DMS 273 treated with DMSO at 0.1 percent for 48 hours (cell line): ENCODE data around the gene PTPRK.
"Not testable (repeated sequence)": the region's sequence is repeated elsewhere in the genome, so short reads cannot be mapped to it uniquely, and the experiment has no call there.

ENCODE experiments used
- DNase-seq: peaks from one replicate; lab custom pipeline; 2025; lab: John Stamatoyannopoulos, UW

The PTPRK gene

GRCh38 chr6:128438393-128438792, 82.0 kb downstream of the PTPRK start:
- peak; percentile 28 for DNase-seq

DNA sequence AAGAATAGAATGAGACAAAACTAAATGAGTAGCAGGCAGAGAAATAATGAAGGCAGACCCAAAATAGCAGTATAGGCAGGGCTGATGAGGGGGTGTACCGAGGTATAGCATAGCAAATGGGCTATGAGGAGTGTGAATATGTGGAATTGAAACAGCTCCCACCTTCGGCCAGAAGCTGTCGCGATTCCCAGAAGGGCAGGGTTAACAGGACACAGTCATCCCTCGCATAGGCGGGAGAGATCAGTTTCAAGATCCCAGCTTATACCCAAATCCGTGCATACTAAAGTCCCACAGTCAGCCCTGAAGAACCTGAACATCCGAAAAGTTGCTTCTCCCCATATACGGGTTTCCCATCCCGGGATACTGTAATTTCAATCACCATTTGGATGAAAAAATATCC, 82.7 kb downstream of the PTPRK start:
- DNase-seq, result no peak

GRCh38 chr6:128434752-128435151, 85.6 kb downstream of the PTPRK start:
- DNase-seq, result not testable (repeated sequence)

DNA sequence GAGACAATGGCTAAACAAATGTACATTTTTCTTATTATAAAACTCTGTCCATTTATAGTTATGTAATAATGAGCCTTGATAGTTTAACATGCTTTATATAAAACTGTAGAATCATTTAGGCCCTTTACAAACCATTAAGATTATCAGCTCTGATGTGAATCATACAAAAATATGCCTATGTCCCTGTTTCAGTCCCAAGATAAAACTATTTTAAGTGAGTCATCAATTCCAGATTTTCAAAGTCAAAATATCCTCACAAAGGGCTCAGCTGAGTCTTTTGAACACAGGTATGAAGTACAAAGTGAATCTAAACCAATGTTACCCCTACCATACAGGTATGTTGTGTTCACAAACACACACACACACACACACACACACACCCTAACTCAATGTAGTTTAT, 88.0 kb downstream of the PTPRK start:
- DNase-seq, result no peak

DNA sequence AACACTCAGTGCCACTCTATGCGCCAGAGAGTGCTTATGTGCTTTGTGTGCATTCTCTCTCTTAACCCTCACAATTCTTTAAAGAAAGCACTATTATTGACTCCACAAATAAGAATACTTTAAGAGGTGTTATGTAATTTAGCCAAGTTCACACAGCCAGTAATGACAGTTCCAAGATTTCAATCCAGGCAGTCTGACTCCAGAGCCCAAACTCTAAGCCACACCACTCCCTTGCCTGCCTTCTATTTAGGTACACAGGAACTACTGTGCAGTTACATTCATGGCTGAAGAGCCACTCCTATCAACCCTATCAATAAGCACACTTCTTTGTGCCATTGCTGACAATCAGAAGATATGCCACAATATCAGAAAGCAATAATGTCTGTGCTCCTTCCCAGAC, 93.3 kb downstream of the PTPRK start:
- no peak for DNase-seq

GRCh38 chr6:128425856-128426255, 94.5 kb downstream of the PTPRK start:
- no peak for DNase-seq

DNA sequence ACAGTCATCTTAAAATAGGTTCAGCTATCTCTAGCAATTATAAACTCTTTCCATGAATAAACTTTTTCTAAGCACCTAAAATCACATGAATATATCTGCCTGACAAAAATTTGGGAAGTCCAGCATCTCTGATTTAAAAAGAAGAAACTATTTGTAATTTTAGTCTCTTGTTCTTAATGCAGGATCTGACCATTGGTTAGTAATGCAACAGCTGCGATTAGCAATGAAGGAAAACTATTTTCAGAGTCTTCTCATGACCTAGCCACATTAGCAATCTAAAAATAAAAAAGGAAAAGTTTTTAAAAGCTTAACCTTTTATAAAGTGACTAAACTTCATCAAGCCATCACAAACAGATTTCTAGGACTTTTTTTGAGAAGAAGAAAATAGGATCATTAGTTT, 97.5 kb downstream of the PTPRK start:
- DNase-seq, result no peak

GRCh38 chr6:128422200-128422599, 98.2 kb downstream of the PTPRK start:
- no peak for DNase-seq

DNA sequence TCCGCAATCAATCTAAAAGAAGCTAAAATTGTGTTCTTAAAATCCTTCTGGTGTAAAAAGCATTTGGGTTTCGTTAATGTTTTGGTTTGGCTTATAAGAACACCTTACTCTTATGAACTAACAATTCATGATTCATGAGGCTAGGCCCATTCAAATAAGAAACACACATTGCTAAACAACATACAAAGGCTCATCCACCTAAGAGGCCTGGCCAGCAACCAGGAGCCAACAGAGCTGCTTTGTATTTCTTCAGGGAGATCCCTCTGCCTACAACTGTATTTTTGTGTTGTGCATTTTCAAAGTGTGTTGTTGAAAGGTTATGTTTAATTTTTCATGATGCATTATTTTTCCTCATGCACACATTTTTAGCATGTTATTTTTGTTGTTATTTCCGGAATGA, 98.6 kb downstream of the PTPRK start:
- DNase-seq, result no peak

DNA sequence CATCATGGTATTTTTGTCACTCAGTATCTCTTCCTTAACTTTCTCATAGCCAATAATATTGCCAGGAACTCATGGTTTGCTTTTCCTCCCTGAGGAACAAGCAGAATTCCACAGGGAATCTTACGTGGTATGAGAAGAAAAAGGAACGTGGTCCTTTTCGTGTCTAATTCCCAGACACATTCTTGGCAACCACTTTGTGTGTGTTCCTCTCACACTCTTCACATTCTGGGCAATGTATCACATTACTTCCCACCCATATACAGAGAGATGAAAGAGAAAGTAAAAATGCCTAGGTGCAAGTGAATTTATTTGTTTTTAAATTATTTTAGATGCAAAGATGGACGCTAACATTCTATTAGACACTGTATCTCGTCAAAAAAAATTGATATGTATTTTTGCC, 102.7 kb downstream of the PTPRK start:
- DNase-seq, result no peak

DNA sequence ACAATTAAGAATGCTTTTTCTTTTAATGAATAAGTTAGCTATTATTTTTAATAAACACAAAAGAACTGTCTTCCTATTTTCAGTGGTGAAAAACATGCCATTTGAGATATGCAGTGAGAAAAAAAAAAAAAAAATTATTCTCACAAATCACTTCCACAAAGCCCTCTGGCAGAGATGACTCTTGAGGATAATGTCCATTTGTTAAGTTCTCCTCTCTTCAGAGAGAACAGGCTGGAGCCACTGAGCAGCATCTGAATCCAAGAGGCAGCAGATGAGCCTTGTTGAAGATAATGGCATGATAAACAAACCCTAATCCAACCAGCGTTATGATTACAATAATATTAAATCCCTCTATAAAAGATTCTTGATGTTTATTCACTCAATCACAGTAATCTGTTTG, 105.0 kb downstream of the PTPRK start:
- no peak for DNase-seq

DNA sequence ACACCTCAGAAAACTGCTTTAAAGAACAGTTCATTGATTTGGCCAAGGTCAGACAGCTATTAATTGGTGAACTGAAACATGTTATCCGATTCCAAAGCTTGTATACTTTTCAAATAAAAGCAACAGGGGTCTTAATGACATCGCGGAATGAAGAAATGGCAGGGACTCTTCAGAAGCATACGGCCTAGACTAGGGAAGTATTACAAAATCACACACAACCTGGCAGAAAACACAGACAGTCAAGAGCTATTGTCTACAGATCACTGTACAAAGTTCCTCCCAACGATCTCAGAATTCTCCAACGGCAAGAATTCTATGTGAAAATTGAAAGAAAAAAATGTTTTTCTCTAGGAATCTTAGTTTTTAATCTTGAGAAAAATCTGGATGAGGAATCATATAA, 105.5 kb downstream of the PTPRK start:
- no peak for DNase-seq

DNA sequence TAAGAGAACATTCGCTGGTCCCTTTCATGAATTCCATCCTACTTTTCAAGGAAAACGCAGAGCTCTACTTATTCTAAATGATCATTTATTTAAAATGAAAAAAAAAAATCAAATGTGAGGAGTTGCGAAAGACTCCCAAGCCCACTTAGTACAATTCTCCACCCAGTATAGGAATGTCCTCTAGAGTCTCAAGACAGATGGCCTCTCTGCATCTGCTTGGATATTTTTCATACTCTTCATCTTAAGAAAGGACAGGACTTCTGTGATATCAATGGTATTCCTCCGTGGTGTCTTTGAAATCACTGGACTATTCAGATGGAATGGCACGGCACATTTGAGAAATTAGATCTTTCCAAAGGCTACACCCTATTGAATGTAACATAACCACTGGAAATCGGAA, 107.1 kb downstream of the PTPRK start:
- DNase-seq, result no peak

- no peak for DNase-seq
Measured at GRCh38 chr6:128412680-128413079, 107.7 kb downstream of the PTPRK start.

GRCh38 chr6:128410584-128410983, 109.8 kb downstream of the PTPRK start:
- no peak for DNase-seq

GRCh38 chr6:128409003-128409402, 111.4 kb downstream of the PTPRK start:
- DNase-seq, result no peak

DNA sequence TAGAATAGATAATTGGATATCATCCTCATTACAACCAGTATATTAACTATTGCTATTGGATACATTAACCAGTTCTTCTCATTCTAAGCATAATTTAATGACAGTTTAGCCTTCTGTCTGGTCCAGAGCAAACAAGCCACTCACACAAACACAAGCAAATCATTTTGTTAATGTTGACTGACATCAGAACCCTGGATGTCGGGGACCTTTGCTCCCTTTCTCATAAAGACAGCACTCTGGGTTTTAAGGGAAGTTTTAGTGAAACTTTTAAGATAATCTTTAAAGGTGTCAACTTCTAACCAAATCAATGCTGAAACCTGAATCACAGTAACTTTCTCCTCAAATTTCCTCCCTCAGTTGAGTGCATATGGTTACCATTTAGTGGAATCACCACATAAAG, 113.9 kb downstream of the PTPRK start:
- no peak for DNase-seq

DNA sequence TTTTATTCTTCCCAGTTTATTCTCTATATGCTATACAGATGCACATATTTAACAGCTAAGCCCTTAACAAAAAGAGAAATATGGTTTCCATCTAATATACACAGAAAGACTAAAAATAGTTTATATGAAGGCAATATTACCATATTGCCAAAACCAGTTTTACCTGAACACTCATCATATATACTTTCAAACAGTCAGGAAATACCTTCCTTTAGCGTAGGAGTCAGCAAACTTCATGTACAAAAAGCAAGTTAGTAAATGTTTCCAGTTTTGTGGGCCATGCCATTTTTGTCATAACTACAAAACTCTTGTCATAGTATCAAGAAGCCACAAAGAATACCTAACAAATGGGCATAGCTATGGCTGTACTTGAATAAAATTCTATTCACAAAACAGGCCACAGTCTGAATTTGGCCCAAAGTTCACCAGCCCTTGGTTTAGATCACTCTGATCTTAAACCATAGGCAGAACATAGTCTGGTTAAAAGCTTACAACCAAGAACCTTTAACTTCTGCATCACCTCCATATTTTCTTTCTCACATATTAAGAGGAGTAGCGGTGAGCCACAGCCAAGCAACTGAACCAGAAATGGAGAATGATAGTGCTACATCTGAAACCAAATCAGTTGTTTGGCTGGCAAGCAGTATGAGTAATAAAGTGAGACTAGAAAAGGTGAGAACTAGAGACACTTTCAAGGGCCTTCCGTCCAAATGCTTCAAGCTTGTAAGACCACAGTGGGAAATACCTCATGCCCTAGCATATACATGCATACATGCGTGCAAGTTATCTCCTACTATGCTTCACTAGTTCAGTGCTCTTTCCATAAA, 116.6 kb downstream of the PTPRK start:
- no peak for DNase-seq

DNA sequence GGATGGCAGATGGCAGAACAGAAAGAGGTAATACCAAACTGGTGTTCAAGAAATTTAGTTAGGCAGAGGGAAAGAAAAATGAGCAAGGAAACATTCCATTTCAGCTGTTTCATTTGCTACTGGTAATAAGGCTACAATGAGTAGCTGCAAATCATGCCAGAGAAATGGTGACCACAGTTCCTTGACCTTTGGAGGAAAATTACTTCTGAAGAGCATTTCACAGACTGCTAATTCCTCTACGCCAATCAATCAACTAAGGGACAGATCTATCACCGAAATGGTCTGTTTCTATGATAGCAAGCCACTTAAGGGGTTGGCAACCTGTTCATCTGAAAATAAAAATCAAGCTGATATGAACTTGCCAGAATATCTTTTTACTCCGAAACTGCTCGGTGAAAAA, 119.5 kb downstream of the PTPRK start:
- DNase-seq, result no peak

- no peak for DNase-seq
Measured at GRCh38 chr6:128397996-128398395, 122.4 kb downstream of the PTPRK start.

DNA sequence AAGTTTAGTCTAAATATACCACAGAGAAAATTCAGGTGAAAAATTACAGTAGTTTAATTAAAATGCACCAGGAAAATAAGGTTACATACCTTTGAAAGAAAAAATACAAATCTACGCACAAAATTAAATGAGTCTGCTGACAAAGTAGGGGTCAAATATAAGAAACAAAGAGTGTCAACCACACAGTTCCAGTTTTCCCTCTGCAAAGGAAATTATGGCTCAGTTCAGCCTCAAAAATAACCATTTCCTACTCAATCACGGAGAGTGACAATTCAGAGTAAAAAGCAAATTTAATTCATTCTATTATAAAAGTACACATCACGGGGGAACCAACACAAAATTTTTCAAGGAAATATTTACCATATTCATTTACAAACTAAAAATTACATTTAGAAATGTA, 124.8 kb downstream of the PTPRK start:
- DNase-seq, result no peak

- no peak for DNase-seq
Measured at GRCh38 chr6:128395188-128395587, 125.2 kb downstream of the PTPRK start.

DNA sequence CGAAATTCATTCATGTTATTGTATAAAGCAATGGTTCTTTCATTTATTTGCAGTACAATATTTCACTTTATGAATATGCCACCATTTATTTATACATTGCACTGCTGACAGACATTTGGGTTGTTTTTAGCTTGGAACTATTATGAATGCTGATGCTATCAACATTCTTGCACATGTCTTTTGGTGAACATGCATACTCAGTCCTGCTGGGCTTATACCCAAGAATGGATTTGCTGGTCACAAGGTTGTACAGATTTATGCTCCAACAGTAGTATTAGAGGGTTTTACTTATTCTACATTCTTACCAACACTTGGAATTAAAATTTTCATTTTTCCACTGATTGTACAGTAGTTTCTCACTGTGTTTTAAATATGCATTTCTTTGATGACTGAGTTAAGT, 126.2 kb downstream of the PTPRK start:
- DNase-seq, result no peak

- no peak for DNase-seq
Measured at GRCh38 chr6:128389820-128390534, 130.4 kb downstream of the PTPRK start.
